H1 (cell line): ENCODE results near the gene AFTPH. TPM values are rescaled to one million over a fixed set of nuclear protein-coding genes. Genes with fewer than 3 reads are reported as not detected.

ENCODE experiments used
- CTCF ChIA-PET: fragments of 300-600 bp; sonication (Branson Sonifier 250); formaldehyde crosslinking; loops from one replicate; lab custom pipeline; 2021; ENCODE audit not compliant: partially characterized antibody; lab: Charles Lee
- POLR2A ChIA-PET: fragments of 300-600 bp; sonication (Branson Sonifier 250); formaldehyde crosslinking; loops from one replicate; lab custom pipeline; 2021; ENCODE audit warnings: inconsistent platforms; ENCODE audit not compliant: partially characterized antibody; lab: Charles Lee
- DNase-seq, 2 experiments: peaks; one replicate each; pipeline versions ENCODE4 v3.0.0 to v3.0.0-alpha.2; 2010 to 2022; ENCODE audit warnings: low spot score in 2 of 2, low read depth in 1 of 2, mixed read lengths in 1 of 2
- FAIRE-seq: peaks from 2 replicates; lab custom pipeline; 2011; peaks lifted over from hg19 to GRCh38; lab: Jason Lieb, UNC
- H2AFZ ChIP-seq: 2 replicates; pipeline ENCODE4 v1.8.1; 2012; ENCODE audit warnings: low read length, inconsistent platforms
- H2AK5ac ChIP-seq: 2 replicates; pipeline ENCODE4 v1.6.1; 2013; ENCODE audit warnings: low read depth, low read length
- H2BK120ac ChIP-seq: replicated peaks from 2 replicates; pipeline ENCODE3; 2013; ENCODE audit warnings: low read depth, low read length, inconsistent platforms
- H2BK12ac ChIP-seq: 2 replicates; pipeline ENCODE4 v1.6.1; 2013; ENCODE audit warnings: low read depth, low read length
- H2BK15ac ChIP-seq: 2 replicates; pipeline ENCODE4 v1.6.1; 2013; ENCODE audit warnings: low read length
- H2BK20ac ChIP-seq: 2 replicates; pipeline ENCODE4 v1.6.1; 2013; ENCODE audit warnings: low read length
- H2BK5ac ChIP-seq: 2 replicates; pipeline ENCODE4 v1.6.1; 2013; ENCODE audit warnings: low read depth, low read length
- H3K14ac ChIP-seq: 2 replicates; pipeline ENCODE4 v1.6.1; 2013; ENCODE audit warnings: inconsistent platforms; ENCODE audit not compliant: insufficient read length
- H3K18ac ChIP-seq: 2 replicates; pipeline ENCODE4 v1.6.1; 2013; ENCODE audit warnings: low read length; ENCODE audit errors: extremely low read depth
- H3K23ac ChIP-seq: 2 replicates; pipeline ENCODE4 v1.6.1; 2013; ENCODE audit warnings: inconsistent platforms; ENCODE audit not compliant: insufficient read length
- H3K23me2 ChIP-seq: 2 replicates; pipeline ENCODE4 v1.6.1; 2013; ENCODE audit warnings: low read depth, low read length
- H3K27ac ChIP-seq: 2 replicates; pipeline ENCODE4 v1.6.1; 2011; ENCODE audit warnings: low read depth, low read length, inconsistent platforms
- H3K27me3 ChIP-seq, 4 experiments: replicated peaks in 1 of 4; 1 replicate in 1 of 4; 2 replicates in 3 of 4; pipeline versions ENCODE4 v1.6.1 to v1.8.1; 2011 to 2013; ENCODE audit warnings: low read length in 3 of 4, mild to moderate bottlenecking in 3 of 4, inconsistent platforms in 2 of 4, mixed read lengths in 2 of 4, moderate library complexity in 1 of 4; ENCODE audit not compliant: control insufficient read depth in 3 of 4, insufficient read depth in 3 of 4; ENCODE audit errors: extremely low read depth in 1 of 4
- H3K36me3 ChIP-seq, 4 experiments: 2 replicates each; pipeline versions ENCODE4 v1.6.1 to v1.8.1; 2011 to 2013; ENCODE audit warnings: mild to moderate bottlenecking in 4 of 4, low read length in 3 of 4, moderate library complexity in 2 of 4, control low read depth in 1 of 4, inconsistent platforms in 1 of 4; ENCODE audit not compliant: insufficient read depth in 4 of 4, control insufficient read depth in 2 of 4
- H3K4ac ChIP-seq: replicated peaks from 2 replicates; pipeline ENCODE3; 2013; ENCODE audit warnings: low read length, low read depth, mixed read lengths, inconsistent platforms; ENCODE audit not compliant: insufficient read length
- H3K4me1 ChIP-seq, 4 experiments: replicated peaks in 1 of 4; 1 replicate in 1 of 4; 2 replicates in 3 of 4; pipeline versions ENCODE4 v1.6.1 to v1.8.1; 2011 to 2013; ENCODE audit warnings: low read length in 3 of 4, inconsistent platforms in 2 of 4, mixed read lengths in 1 of 4; ENCODE audit not compliant: insufficient read depth in 4 of 4, control insufficient read depth in 3 of 4
- H3K4me2 ChIP-seq, 2 experiments: 2 replicates each; pipeline versions ENCODE4 v1.6.1 to v1.8.1; 2011 to 2013; ENCODE audit warnings: low read depth in 2 of 2, low read length in 2 of 2, control low read depth in 1 of 2, inconsistent platforms in 1 of 2, mild to moderate bottlenecking in 1 of 2; ENCODE audit not compliant: insufficient read depth in 1 of 2
- H3K4me3 ChIP-seq, 4 experiments: fragments of 200-600, 300-600 bp in 1 of 4; sonication (generic), shearing (Covaris generic), sonication (Bioruptor Twin) in 1 of 4; 2 replicates each; pipeline versions ENCODE4 v1.5.1 to v1.8.1; 2011 to 2016; ENCODE audit warnings: low read length in 4 of 4, low read depth in 3 of 4, control low read depth in 2 of 4, inconsistent platforms in 2 of 4, mild to moderate bottlenecking in 2 of 4, mixed read lengths in 1 of 4, moderate library complexity in 1 of 4; ENCODE audit not compliant: insufficient read depth in 2 of 4; ENCODE audit errors: extremely low read depth in 1 of 4
- H3K56ac ChIP-seq: replicated peaks from 2 replicates; pipeline ENCODE3; 2013; ENCODE audit warnings: low read depth, mild to moderate bottlenecking, mixed read lengths, low read length, inconsistent platforms; ENCODE audit not compliant: insufficient read length
- H3K79me1 ChIP-seq: 2 replicates; pipeline ENCODE4 v1.6.1; 2013; ENCODE audit warnings: low read depth, low read length, control low read depth
- H3K79me2 ChIP-seq, 2 experiments: 2 replicates each; pipeline versions ENCODE4 v1.6.1 to v1.8.1; 2012 to 2013; ENCODE audit warnings: low read length in 2 of 2, mild to moderate bottlenecking in 2 of 2, inconsistent platforms in 1 of 2; ENCODE audit not compliant: insufficient read depth in 2 of 2, control insufficient read depth in 1 of 2
- H3K9ac ChIP-seq, 4 experiments: replicated peaks in 1 of 4; 1 replicate in 1 of 4; 2 replicates in 3 of 4; pipeline versions ENCODE4 v1.6.1 to v1.8.1; 2011 to 2013; ENCODE audit warnings: low read depth in 3 of 4, low read length in 3 of 4, control low read depth in 2 of 4, mild to moderate bottlenecking in 2 of 4, moderate library complexity in 2 of 4, inconsistent platforms in 1 of 4; ENCODE audit errors: extremely low read depth in 1 of 4
- H3K9me3 ChIP-seq, 2 experiments: 2 replicates each; pipeline versions ENCODE4 v1.6.1 to v1.8.1; 2012 to 2013; ENCODE audit warnings: mild to moderate bottlenecking in 2 of 2, moderate library complexity in 2 of 2, control low read depth in 1 of 2, inconsistent platforms in 1 of 2, low read depth in 1 of 2, low read length in 1 of 2, mixed read lengths in 1 of 2; ENCODE audit not compliant: insufficient read depth in 2 of 2
- H4K20me1 ChIP-seq, 2 experiments: replicated peaks in 1 of 2; 2 replicates each; pipeline versions ENCODE3 to v1.8.1; 2011 to 2013; ENCODE audit warnings: inconsistent platforms in 2 of 2, low read length in 2 of 2, mild to moderate bottlenecking in 1 of 2; ENCODE audit not compliant: insufficient read depth in 2 of 2, control insufficient read depth in 1 of 2
- H4K5ac ChIP-seq: 2 replicates; pipeline ENCODE4 v1.6.1; 2013; ENCODE audit warnings: low read length, low read depth, mixed read lengths, inconsistent platforms; ENCODE audit not compliant: insufficient read length
- H4K8ac ChIP-seq: 2 replicates; pipeline ENCODE4 v1.8.0; 2013; ENCODE audit warnings: mild to moderate bottlenecking, moderate library complexity, low read length, inconsistent platforms; ENCODE audit not compliant: insufficient read depth; ENCODE audit errors: extremely low read depth
- H4K91ac ChIP-seq: replicated peaks from 2 replicates; pipeline ENCODE3; 2013; ENCODE audit warnings: low read length, mixed read lengths, inconsistent platforms; ENCODE audit not compliant: insufficient read length
- BACH1 ChIP-seq: IDR thresholded peaks from 2 replicates; pipeline ENCODE4 v1.6.1; 2012; ENCODE audit warnings: low read length, improper control_type of control experiment
- CREB1 ChIP-seq: IDR thresholded peaks from 2 replicates; pipeline ENCODE4 v1.6.1; 2012; ENCODE audit warnings: inconsistent platforms
- EP300 ChIP-seq, 2 experiments: IDR thresholded peaks; 1 replicate in 1 of 2; 2 replicates in 1 of 2; pipeline ENCODE4 v1.6.1; 2011 to 2012; ENCODE audit warnings: low read depth in 2 of 2, low read length in 2 of 2, mild to moderate bottlenecking in 2 of 2, borderline replicate concordance in 1 of 2, inconsistent platforms in 1 of 2, moderate library complexity in 1 of 2
- GTF2F1 ChIP-seq: IDR thresholded peaks from 2 replicates; pipeline ENCODE4 v1.6.1; 2012; ENCODE audit warnings: low read depth, low read length, improper control_type of control experiment, borderline replicate concordance
- JUN ChIP-seq: IDR thresholded peaks from 2 replicates; pipeline ENCODE4 v1.6.1; 2011; ENCODE audit warnings: low read depth, mild to moderate bottlenecking, improper control_type of control experiment, low read length
- KDM1A ChIP-seq: fragments of 200-600, 300-600 bp; sonication (generic); IDR thresholded peaks from 2 replicates; pipeline ENCODE4 v1.7.1; 2016; ENCODE audit warnings: mild to moderate bottlenecking, low read length, borderline replicate concordance
- NANOG ChIP-seq: IDR thresholded peaks from 2 replicates; pipeline ENCODE4 v1.6.1; 2011; ENCODE audit warnings: low read length, low read depth, mild to moderate bottlenecking, inconsistent platforms; ENCODE audit not compliant: insufficient read depth, poor library complexity, severe bottlenecking
- NRF1 ChIP-seq: IDR thresholded peaks from 2 replicates; pipeline ENCODE4 v1.6.1; 2011; ENCODE audit warnings: mild to moderate bottlenecking, low read depth, low read length, improper control_type of control experiment
- PHF8 ChIP-seq: fragments of 200-600 bp; sonication (generic); conservative IDR thresholded peaks from 2 replicates; pipeline ENCODE4 v1.7.1; 2012; ENCODE audit warnings: low read depth, mild to moderate bottlenecking, inconsistent platforms, low read length, moderate library complexity
- RBBP5 ChIP-seq: IDR thresholded peaks from 2 replicates; pipeline ENCODE4 v1.7.1; 2012; ENCODE audit warnings: low read depth, mild to moderate bottlenecking, inconsistent platforms, low read length, moderate library complexity, borderline replicate concordance
- SAP30 ChIP-seq: fragments of 300-600 bp; sonication (generic); IDR thresholded peaks from 2 replicates; pipeline ENCODE4 v1.7.1; 2012; ENCODE audit warnings: low read length, moderate library complexity, mild to moderate bottlenecking, inconsistent platforms; ENCODE audit not compliant: insufficient read depth, insufficient replicate concordance
- SP1 ChIP-seq: IDR thresholded peaks from 2 replicates; pipeline ENCODE4 v1.6.1; 2011; ENCODE audit warnings: low read depth, low read length
- SRF ChIP-seq: IDR thresholded peaks from 2 replicates; pipeline ENCODE4 v1.6.1; 2011; ENCODE audit warnings: mild to moderate bottlenecking, low read depth, low read length, moderate library complexity
- TEAD4 ChIP-seq: IDR thresholded peaks from 2 replicates; pipeline ENCODE4 v1.6.1; 2012; ENCODE audit warnings: low read depth, low read length, inconsistent platforms, mixed read lengths
- WGBS, 2 experiments: shearing (Covaris generic) in 1 of 2; methylation state at CpG; one replicate each; pipeline versions ENCODE4 v1.1.6 to v1.1.7; 2013 to 2015; ENCODE audit warnings: low lambda C conversion rate in 2 of 2, mixed read lengths in 2 of 2, inconsistent platforms in 1 of 2, low coverage in 1 of 2, missing lambda C conversion rate in 1 of 2; ENCODE audit not compliant: insufficient replicate concordance in 2 of 2, insufficient coverage in 1 of 2, insufficient read length in 1 of 2; ENCODE audit errors: extremely low coverage in 1 of 2, missing lambda C conversion rate in 1 of 2; 5-methylcytosine and 5-hydroxymethylcytosine counted together
- polyA plus RNA-seq, 7 experiments: library from polyadenylated mRNA; depleted of rRNA in 3 of 7; stranded (reverse) in 5 of 7; unstranded in 2 of 7; fragments of >200 nt in 5 of 7; fragments of 200-250 nt in 2 of 7; gene quantifications; 1 replicate in 5 of 7; 2 replicates in 1 of 7; 4 replicates in 1 of 7; pipeline versions ENCODE4 v1.2.1 to v1.2.3, GENCODE V29; 2011 to 2013; ENCODE audit warnings: missing spikeins in 2 of 7, mixed read lengths in 2 of 7
- total RNA-seq: library from RNA; stranded (reverse); fragmentation: NEBNext Ultra II Directional; extraction: Animal tissue kit (Norgen Biotek cat#: 25700); gene quantifications from 2 replicates; pipeline ENCODE4 v1.2.1, GENCODE V29; 2021

Gene AFTPH
- total and polyA plus RNA-seq, 2 of the 8 experiments (the other 6 are each of a cell fraction or from before 2014, with no cell fraction given) = 7.3 to 15.0 TPM

DNA sequence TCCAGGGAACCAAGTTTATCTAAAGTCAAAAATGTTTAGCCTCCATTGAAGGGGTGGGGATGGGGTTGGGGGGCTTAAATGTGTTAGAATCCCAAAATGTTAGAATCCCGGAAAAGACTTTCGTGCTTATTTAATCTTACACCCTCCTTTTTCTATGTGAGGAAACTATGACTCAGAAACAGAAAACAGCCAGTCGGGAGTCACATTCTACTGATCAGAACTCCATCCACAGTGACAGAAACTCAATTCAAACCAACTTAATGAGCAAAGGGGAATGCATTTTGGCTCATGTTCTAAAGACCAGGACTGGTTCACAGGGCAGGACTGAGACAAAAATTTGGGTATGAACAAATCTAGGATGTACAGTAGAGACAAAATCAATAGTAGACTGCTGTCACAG lies 31.9 kb upstream of the AFTPH start:
- DNase-seq (no peak), FAIRE-seq (no peak)
- Histone ChIP-seq H2AK5ac (no peak overlapping the region), H3K4me2 (no peak overlapping the region), H3K79me1 (no peaks in the 10 kb centered on the region), H2BK12ac (no peak overlapping the region), H4K5ac (no peak overlapping the region), H3K4me1 (peaks cover 5 to 15% (median 11%) of the 10 kb centered on the region in 4 experiments), H3K18ac (no peak overlapping the region), H4K20me1 (no peaks in the 10 kb centered on the region), H2BK15ac (no peak overlapping the region), H4K8ac (no peak overlapping the region), H3K23me2 (no peaks in the 10 kb centered on the region), H3K27me3 (peaks cover 0 to 3% (median 0%) of the 10 kb centered on the region in 4 experiments; a peak in 1 of 7 replicates), H4K91ac (no peak overlapping the region), H3K27ac (no peak overlapping the region), H3K79me2 (no peaks in the 10 kb centered on the region; a peak in 1 of 4 replicates), H2BK120ac (no peak overlapping the region), H3K23ac (no peak overlapping the region), H3K9me3 (no peaks in the 10 kb centered on the region), H3K14ac (no peak overlapping the region), H2BK20ac (no peak overlapping the region), H3K56ac (no peak overlapping the region), H3K9ac (no peak overlapping the region), H3K36me3 (no peaks in the 10 kb centered on the region), H3K4me3 (no peak overlapping the region), H2BK5ac (no peak overlapping the region), H3K4ac (no peak overlapping the region), H2AFZ (0 out of 2 replicates have a peak overlapping the region, but pooled peaks have one; percentile 51)
- ChIA-PET CTCF (interaction anchor here (1.0 to 13.1 kb wide), 2 partner anchors 10 to 163 kb away, joined by 3 to 214 read pairs; no protein-coding TSS in a partner anchor), POLR2A (no interaction called here)
- TF ChIP-seq CREB1 (no peak), JUN (no peak), NRF1 (no peak), TEAD4 (no peak), GTF2F1 (no peak), SRF (no peak), SP1 (no peak), NANOG (no peak), KDM1A (no peak), PHF8 (no peak), EP300 (IDR thresholded peaks at IDR 0.05; ENCODE audit: borderline replicate concordance in 1 of 2, low read depth in 2 of 2, low read length in 2 of 2) (no peak), RBBP5 (no peak), BACH1 (no peak), SAP30 (no peak)
- 90% methylated on average over 3 of the region's 3 CpGs; no CpG with 5 or more reads in 1 of the 2 experiments for WGBS, 2 experiments
